Stimulated activated CD8-positive, alpha-beta memory T cell treated with anti-CD3 and anti-CD28 coated beads, Interleukin-7, amount 100 ng/mL, for 48 hours (primary cell): Measurements from ENCODE around the gene CARS1.

ENCODE experiments used
- DNase-seq, 2 donors: peaks; one replicate each; pipeline ENCODE4 v3.0.0-alpha.2; 2020; ENCODE audit warnings: low read depth in 1 of 2; ENCODE audit errors: extremely low read depth in 1 of 2

The CARS1 gene

DNA sequence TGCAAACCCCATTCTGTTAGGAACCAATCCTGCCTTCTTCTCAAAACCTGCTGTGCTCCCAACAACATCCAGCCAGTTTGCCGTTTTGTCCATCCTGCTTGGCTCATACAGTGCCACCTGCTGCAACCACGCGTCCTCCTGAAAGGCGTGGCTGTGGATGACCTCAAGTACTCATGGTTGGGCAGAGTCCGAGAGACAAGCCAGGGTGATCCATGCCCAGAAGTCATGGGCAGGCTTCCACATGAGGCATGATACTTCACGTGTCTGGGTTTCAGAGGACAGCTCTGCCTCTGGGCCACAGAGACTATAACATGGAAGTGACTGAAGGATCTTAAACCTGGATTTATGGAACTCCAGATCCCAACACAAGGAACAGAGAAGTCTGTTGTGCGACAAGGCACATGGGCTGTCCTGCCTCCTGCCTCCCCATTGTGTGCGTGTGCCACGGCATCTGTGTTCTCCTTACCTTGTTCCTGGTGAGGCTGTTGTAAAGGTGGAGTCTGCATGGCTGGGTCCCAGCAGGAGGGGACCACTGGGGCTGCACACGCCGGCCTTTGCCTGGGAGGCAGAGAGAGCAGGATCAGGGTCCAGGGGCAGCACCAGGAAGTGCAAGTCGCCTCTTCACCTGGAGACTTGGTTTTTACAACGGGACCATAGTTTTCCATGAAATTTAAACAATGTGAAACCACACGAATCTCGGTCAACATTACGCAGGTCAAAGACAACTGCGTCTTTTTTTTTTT lies 15.4 kb downstream of the CARS1 start:
- DNase-seq = no peak

DNA sequence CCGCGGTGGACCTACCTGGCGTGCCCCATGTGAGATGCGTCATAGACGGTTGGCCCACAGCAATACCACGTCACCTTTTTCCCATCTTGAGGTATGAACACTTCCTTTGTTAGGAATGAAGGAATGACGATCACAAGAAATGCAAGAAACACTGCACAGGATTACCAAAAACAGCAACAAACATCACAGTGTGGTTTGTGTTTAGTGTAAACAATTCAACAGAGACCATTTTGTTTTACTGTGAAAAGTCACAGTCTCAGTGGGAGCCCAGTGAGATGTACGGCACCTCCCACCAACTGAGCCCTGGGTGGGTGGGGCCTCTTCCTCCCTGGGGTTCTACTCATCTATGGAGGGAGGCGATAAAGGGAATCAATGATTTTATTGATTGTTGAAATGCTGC lies 16.3 kb downstream of the CARS1 start:
- DNase-seq = no peak

GRCh38 chr11:3037945-3038271 lies 19.3 kb downstream of the CARS1 start:
- no peak for DNase-seq

- DNase-seq = peak in 1 of 2 donors; percentile 20
Measured at GRCh38 chr11:3037040-3037944, 19.9 kb downstream of the CARS1 start.

GRCh38 chr11:3036419-3036818 lies 20.8 kb downstream of the CARS1 start:
- DNase-seq = no peak

GRCh38 chr11:3035333-3035732 lies 21.9 kb downstream of the CARS1 start:
- no peak for DNase-seq

DNA sequence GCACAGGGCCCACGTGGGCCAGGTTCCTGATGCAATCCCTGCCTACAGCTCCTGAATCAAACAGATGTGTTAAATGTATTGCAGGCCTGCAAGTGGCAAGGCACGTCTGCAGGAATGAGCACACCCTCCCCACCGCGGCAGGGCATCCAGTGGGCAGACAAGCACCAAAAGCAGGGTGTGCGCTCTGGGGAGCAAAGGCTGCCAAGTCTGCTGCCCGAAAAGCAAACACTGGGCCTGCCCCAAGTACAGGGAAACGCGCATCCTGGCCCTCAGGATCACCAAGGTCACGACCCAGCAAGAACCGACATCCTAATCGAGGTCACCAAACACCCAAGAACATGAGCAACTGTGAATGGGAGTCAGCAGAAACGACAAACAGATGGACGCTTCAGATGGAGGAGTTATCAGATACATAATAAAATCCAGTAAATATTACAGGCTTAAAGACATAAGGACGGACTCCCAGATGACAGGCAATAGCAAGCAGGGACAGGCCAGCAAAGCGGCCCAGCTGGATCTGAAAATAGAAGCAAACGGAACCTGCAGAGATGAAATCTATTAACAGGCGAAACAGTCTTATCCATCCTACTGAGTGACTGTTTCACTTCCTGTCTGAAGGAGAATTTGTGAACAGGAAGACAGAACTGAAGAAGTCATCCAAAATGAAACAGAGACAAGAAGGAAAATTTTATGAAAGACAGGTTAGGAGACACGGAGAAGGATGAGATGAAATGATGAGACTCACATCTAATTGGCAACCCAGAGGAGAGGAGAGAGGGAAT lies 26.7 kb downstream of the CARS1 start:
- DNase-seq = no peak

DNA sequence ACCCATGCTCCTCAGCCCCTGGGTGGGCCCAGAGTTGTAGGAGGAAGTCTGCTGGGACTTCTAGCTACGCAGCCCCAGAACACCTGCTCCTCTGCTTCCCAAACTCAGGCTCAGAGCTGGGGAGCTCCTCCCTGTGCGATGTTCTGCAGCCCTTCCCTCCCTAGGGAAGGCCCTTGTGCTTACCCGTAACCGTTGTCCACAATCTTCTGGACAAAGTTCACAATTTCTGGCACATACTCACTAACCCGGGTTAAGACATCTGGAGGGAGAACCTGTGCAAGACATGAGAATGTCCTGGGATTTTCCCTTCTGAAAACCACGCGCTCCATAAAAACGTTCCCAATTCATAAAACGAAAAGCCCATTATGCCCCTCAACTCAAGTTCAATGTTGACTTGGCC lies 28.4 kb downstream of the CARS1 start:
- no peak for DNase-seq

DNA sequence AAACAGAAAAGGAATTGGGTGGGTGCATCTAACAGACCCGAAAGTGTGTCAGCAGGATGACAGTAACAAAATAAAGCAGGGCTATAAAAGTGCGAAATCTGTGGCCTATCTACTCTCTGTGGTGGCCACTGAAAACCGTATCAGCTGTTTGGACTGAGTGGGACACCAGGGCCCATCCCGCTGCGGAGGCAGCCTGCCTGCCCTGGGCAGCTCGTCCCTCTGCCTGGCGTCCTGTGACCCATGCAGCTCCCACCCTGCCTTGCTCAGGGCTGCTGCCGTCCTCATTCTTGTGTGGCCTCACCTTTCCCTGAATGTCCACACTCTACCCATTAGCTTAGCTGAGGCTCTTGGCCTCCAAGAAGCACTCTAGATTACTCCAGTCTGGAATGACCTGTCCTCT lies 30.4 kb downstream of the CARS1 start:
- no peak for DNase-seq

GRCh38 chr11:3022982-3023381 lies 34.2 kb downstream of the CARS1 start:
- DNase-seq = no peak

DNA sequence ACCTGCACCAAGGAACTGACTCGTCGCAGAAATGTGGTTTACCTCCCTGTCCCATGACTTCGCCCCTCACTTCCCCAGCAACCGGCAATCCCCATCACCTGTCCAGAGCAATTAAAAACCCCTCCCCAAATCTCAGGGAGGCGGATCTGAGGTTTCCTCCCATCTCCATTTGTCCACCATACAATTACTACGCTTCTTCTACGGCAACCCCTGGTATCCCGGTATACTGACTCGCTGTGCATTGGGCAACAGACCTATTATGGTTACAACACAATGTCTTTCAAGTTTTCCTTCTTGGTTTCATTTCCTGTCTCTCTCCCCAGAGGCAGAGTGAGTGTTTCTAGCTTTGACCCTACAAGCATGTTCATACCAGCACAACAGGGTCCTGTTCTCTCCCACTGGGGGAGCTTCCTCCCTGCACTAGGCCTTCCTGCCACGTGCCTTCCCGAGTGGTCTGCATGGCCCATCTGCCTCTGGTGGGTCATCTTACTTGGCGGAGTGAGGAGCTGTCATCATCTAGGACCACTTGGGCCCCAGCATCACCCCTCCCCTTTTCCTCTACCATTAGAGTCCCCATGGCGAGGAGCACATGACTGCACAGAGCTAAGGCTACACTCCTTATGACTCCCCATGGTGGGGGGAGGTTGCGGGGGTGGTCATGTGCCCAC lies 34.8 kb downstream of the CARS1 start:
- no peak for DNase-seq

DNA sequence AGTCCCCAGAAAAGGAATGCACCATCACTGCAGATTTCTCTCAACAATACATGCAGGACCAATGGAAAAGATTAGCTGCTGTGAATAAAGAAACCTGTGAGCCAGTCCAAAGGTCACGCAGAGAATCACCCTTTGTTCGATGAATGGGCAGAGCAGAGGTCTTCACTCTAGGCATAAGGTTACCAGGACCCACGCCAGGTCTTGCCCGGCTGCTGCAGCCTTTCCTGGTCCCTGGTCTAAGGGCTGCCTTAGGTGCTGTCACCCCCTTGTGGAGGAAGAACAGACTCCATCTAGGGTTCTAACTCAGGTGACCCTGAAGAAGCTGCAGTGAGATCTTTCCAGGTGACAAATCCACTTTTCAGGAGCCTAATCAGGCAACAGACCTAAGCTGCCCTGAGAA lies 36.1 kb downstream of the CARS1 start:
- no peak for DNase-seq

GRCh38 chr11:3020011-3020410 lies 37.2 kb downstream of the CARS1 start:
- no peak for DNase-seq

DNA sequence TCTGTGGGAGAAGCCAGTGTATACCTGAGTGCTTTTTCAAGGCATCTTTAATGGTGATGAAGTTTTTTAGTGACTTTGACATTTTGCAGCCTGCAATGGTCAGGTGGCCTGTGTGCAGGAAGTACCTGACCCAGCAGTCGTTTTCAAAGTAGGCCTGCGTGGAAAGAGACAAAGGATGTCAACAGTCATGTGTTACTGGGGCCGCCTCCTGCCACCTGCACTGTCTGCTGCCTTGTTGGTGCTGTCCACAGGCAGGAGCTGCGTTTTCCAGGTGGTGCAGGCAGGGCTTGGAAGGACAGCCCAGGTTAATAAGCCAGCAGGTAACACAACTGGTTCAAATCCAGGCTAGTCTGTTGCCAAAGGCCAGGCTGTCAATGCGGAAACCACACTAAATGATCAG lies 38.6 kb downstream of the CARS1 start:
- DNase-seq = no peak

DNA sequence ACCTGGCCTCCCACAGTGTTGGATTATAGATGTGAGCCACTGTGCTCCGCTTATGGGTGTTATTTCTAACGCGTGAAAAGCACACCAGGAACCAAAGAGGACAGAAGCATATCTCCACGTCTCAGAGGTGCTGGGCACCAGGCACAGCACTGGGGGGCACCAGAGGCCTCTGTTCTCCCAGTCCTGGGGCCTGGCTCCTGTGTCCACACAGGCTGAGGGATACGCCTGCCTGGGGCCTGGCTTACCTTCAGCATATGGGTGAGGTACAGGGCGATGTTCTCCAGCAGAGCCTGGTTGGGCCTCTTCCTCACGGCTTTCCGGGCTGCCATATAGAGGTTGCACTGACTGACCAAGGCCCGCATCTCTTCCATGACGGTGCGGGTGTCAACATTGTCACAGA lies 40.4 kb downstream of the CARS1 start:
- no peak for DNase-seq

GRCh38 chr11:3015796-3016195 lies 41.4 kb downstream of the CARS1 start:
- DNase-seq = no peak

DNA sequence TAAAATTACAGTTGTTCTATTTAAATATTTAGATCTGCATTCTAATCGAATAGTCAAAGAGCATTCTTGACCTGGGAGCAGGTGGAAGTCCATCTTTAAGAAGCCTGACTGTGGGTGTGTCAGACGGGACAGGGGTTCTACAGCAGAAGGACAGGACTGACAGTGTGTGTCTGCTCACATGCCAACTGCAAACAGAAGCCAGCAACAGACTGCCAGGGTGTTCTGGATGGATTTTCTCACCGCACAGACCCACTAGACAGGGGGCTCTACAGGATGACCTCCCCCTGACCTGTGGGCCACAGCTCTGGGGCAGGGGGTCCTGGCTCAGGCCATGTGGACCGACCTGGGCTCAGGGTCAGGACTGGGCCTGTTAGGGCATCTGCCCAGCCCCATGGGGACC lies 42.3 kb downstream of the CARS1 start:
- no peak for DNase-seq

- peak in 1 of 2 donors; percentile 57 for DNase-seq
Measured at GRCh38 chr11:3014057-3014938, 42.9 kb downstream of the CARS1 start.

DNA sequence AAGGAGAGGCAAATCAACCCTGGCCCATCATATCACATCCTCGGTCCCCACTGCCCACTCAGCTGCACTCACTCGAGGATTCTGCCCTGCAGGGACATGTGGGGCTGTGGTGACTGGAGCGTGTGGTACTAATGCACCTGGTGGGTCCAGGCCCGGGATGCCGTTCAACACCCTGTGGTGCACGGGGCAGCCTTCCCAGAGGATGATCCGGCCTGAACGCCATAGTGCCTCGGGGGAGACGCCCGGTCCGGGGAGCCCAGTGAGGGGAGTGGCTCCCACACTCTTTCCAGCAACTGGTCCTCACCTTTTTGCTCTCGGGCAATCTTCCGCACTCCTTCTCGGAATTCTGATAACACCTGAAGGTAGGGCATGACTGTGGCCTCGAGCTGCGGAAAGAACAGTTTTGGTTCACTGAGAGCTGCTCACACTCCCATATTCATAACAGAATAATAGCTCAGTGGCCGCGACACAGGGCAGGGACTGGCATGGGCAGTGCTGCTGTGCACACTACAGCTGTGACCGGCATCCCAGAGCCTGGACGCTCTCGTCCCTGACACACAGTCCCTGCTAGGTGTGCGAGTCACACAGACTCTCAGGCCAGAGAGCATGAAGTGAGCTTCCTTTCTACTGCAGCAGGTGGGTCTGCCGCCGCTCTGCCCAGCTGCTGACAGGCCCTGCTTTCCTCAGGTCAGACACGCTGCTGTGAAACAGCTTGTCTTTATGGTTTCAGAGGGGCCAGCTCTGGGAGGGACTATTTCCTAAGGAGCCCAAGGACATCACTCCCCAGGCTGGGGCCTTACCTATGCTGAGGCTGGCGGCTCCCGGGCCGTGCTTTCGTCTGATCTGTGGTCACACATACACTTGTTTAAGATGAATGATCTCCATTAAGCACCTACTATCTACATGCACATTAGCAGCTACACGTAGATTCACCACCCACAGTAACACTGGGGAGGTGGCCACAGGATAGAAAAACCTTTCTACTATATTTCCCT lies 45.0 kb downstream of the CARS1 start:
- no peak for DNase-seq
